Measurements from ENCODE around the gene ARFIP1. TPM values are rescaled to one million over a fixed set of nuclear protein-coding genes. Genes with fewer than 3 reads are reported as not detected.

The ARFIP1 gene
- total RNA-seq, 1 experiment from 2014 or later: 32.7 TPM

DNA sequence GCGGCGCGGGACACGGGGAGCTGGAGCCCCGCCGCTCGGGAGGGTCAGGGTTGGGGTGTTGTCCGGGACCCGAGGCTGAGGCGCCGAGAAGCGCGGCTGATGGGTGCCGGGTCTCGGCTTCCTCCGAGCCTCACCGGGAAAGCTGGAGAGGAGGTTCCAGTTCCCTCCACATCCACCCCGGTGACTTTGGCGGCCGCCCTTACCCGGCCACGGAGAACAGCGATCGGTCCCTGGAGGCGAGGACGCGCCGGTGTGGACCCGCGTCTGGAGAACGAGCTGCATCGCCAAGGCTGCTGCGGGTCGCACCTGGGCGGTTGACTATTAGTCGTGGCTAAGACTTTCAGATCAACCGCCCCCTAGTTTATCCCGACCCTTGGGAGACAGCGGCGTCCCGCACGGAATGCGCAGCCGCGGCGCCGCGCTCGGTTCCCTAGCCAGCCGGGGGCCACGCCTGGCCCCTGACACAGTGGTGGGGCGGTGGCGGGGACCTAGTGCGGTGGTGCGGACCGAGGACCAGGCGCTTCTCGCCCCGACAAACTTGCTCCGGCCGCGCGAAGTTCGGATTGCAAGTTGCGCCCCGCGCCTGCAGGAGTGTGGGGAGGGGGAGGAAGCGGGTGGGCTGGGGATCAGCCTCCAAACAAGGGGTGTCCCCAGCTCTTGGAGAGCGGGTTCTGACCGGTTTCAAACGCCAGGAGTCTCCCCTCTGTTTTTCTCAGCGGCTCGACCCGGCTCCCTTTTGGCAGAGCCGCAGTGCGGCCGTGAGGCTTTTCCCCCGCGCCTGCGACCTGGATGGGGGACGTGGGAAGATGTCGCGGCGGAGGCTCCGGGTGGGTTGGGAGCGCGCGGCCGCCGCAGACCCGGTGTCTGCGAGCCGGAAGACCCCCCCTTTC, 156.9 kb downstream of the ARFIP1 start:
- Histone ChIP-seq H3K9me3 (ENCODE audit: control insufficient read depth in 1 of 2, insufficient read depth in 1 of 2, low read depth in 1 of 2, low read length in 2 of 2) (no peaks in the 10 kb centered on the region), H3K27me3 (ENCODE audit: insufficient read depth, low read length) (peaks cover 21% of the 10 kb centered on the region; the same call in 1 of the 2 replicates), H3K4me1 (ENCODE audit: control insufficient read depth in 1 of 2, insufficient read depth in 2 of 2, low read length in 2 of 2) (peaks cover 14 to 32% of the 10 kb centered on the region in 2 experiments), H3K4me3 (replicated peaks in 1 of 2; ENCODE audit: low read depth in 1 of 2, low read length in 2 of 2) (peak overlapping the region; percentile 60 to 66), H3K27ac (ENCODE audit: low read depth, low read length) (peak overlapping the region; percentile 43; the same call in 1 of the 2 replicates), H3K9ac (ENCODE audit: low read length) (peak overlapping the region; percentile 52; the same call in 1 of the 2 replicates), H3K4me2 (ENCODE audit: low read length) (peak overlapping the region; percentile 97), H3K79me2 (ENCODE audit: insufficient read depth, low read length) (no peaks in the 10 kb centered on the region), H3K9me2 (ENCODE audit: insufficient read depth) (no peaks in the 10 kb centered on the region), H3K36me3 (ENCODE audit: control insufficient read depth in 1 of 2, insufficient read depth in 2 of 2, low read length in 2 of 2) (no peaks in the 10 kb centered on the region), H4K20me1 (ENCODE audit: insufficient read depth) (no peaks in the 10 kb centered on the region), H2AFZ (ENCODE audit: low read depth, low read length, poor library complexity, severe bottlenecking) (peak overlapping the region; percentile 15)
- POLR2A ChIA-PET: no interaction called here
- intact Hi-C loops (cut with micrococcal nuclease): loop anchor here (5.0 kb wide), 2 partner anchors 146 to 191 kb away; no protein-coding TSS in a partner anchor
- BruUV-seq (replicated peaks): no TSS peak
- DNase-seq (ENCODE audit: low read depth, low spot score) (no peak), ATAC-seq (peak; percentile 50)
- CTCF ChIA-PET: interaction anchor here (1.0 to 1.8 kb wide), 3 partner anchors 147 to 206 kb away, joined by 3 to 6 read pairs (median 6); no protein-coding TSS in a partner anchor
- RAD21 ChIA-PET (ENCODE audit: low non-redundant PET in 1 of 2, low total read pairs in 2 of 2, uncharacterized antibody in 2 of 2, unreplicated experiment in 2 of 2): no interaction called here
- no peak for TF ChIP-seq CEBPB (IDR thresholded peaks at IDR 0.05; ENCODE audit: low read depth)
- TF ChIP-seq, protein P1, sequence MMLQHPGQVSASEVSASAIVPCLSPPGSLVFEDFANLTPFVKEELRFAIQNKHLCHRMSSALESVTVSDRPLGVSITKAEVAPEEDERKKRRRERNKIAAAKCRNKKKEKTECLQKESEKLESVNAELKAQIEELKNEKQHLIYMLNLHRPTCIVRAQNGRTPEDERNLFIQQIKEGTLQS (IDR thresholded peaks at IDR 0.05): no peak
- TF ChIP-seq SP1 (IDR thresholded peaks at IDR 0.05; ENCODE audit: low read depth): no peak
- TF ChIP-seq ELF1 (IDR thresholded peaks at IDR 0.05; ENCODE audit: borderline replicate concordance, low read depth): no peak
- TF ChIP-seq, protein P2, sequence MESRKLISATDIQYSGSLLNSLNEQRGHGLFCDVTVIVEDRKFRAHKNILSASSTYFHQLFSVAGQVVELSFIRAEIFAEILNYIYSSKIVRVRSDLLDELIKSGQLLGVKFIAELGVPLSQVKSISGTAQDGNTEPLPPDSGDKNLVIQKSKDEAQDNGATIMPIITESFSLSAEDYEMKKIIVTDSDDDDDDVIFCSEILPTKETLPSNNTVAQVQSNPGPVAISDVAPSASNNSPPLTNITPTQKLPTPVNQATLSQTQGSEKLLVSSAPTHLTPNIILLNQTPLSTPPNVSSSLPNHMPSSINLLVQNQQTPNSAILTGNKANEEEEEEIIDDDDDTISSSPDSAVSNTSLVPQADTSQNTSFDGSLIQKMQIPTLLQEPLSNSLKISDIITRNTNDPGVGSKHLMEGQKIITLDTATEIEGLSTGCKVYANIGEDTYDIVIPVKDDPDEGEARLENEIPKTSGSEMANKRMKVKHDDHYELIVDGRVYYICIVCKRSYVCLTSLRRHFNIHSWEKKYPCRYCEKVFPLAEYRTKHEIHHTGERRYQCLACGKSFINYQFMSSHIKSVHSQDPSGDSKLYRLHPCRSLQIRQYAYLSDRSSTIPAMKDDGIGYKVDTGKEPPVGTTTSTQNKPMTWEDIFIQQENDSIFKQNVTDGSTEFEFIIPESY (IDR thresholded peaks at IDR 0.05; ENCODE audit: extremely low read depth, insufficient replicate concordance, low read length): no peak
- 0 out of 2 replicates have a peak, but pooled peaks have one; percentile 12 for TF ChIP-seq ZFX (IDR thresholded peaks at IDR 0.05)
- TF ChIP-seq JUND (IDR thresholded peaks at IDR 0.05): no peak
- no peak for TF ChIP-seq ZNF274 (IDR thresholded peaks at IDR 0.05; ENCODE audit: low read depth, low read length)
- TF ChIP-seq SIN3A (IDR thresholded peaks at IDR 0.05; ENCODE audit: low read depth): no peak
- TF ChIP-seq POLR2A (IDR thresholded peaks at IDR 0.05; ENCODE audit: borderline replicate concordance, extremely low read depth, insufficient read depth, insufficient read length): no peak
- TF ChIP-seq, protein P3, sequence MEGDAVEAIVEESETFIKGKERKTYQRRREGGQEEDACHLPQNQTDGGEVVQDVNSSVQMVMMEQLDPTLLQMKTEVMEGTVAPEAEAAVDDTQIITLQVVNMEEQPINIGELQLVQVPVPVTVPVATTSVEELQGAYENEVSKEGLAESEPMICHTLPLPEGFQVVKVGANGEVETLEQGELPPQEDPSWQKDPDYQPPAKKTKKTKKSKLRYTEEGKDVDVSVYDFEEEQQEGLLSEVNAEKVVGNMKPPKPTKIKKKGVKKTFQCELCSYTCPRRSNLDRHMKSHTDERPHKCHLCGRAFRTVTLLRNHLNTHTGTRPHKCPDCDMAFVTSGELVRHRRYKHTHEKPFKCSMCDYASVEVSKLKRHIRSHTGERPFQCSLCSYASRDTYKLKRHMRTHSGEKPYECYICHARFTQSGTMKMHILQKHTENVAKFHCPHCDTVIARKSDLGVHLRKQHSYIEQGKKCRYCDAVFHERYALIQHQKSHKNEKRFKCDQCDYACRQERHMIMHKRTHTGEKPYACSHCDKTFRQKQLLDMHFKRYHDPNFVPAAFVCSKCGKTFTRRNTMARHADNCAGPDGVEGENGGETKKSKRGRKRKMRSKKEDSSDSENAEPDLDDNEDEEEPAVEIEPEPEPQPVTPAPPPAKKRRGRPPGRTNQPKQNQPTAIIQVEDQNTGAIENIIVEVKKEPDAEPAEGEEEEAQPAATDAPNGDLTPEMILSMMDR (IDR thresholded peaks at IDR 0.05 in 2 of 3, conservative IDR thresholded peaks at IDR 0.05 in 1 of 3; ENCODE audit: borderline replicate concordance in 1 of 3, insufficient read depth in 1 of 3, low read depth in 2 of 3, low read length in 2 of 3): no peak
- TF ChIP-seq, protein P4, sequence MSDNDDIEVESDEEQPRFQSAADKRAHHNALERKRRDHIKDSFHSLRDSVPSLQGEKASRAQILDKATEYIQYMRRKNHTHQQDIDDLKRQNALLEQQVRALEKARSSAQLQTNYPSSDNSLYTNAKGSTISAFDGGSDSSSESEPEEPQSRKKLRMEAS (IDR thresholded peaks at IDR 0.05): no peak
- TF ChIP-seq EZH2phosphoT487 (IDR thresholded peaks at IDR 0.05; ENCODE audit: borderline replicate concordance): no peak
- TF ChIP-seq SRF (IDR thresholded peaks at IDR 0.05; ENCODE audit: low read depth): no peak
- TF ChIP-seq YY1 (IDR thresholded peaks at IDR 0.05; ENCODE audit: extremely low read depth, insufficient replicate concordance, low read depth, low read length): no peak
- TF ChIP-seq, protein P5, sequence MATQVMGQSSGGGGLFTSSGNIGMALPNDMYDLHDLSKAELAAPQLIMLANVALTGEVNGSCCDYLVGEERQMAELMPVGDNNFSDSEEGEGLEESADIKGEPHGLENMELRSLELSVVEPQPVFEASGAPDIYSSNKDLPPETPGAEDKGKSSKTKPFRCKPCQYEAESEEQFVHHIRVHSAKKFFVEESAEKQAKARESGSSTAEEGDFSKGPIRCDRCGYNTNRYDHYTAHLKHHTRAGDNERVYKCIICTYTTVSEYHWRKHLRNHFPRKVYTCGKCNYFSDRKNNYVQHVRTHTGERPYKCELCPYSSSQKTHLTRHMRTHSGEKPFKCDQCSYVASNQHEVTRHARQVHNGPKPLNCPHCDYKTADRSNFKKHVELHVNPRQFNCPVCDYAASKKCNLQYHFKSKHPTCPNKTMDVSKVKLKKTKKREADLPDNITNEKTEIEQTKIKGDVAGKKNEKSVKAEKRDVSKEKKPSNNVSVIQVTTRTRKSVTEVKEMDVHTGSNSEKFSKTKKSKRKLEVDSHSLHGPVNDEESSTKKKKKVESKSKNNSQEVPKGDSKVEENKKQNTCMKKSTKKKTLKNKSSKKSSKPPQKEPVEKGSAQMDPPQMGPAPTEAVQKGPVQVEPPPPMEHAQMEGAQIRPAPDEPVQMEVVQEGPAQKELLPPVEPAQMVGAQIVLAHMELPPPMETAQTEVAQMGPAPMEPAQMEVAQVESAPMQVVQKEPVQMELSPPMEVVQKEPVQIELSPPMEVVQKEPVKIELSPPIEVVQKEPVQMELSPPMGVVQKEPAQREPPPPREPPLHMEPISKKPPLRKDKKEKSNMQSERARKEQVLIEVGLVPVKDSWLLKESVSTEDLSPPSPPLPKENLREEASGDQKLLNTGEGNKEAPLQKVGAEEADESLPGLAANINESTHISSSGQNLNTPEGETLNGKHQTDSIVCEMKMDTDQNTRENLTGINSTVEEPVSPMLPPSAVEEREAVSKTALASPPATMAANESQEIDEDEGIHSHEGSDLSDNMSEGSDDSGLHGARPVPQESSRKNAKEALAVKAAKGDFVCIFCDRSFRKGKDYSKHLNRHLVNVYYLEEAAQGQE (IDR thresholded peaks at IDR 0.05; ENCODE audit: low read depth): no peak
- TF ChIP-seq EGR1 (IDR thresholded peaks at IDR 0.05; ENCODE audit: low read depth): no peak
- TF ChIP-seq RAD21 (IDR thresholded peaks at IDR 0.05; ENCODE audit: low read depth): peak; percentile 7; the same call in 1 of the 2 replicates
